IMR-90 (cell line): ENCODE measurements around the gene RCAN2. TPM values are rescaled to one million over a fixed set of nuclear protein-coding genes. Genes with fewer than 3 reads are reported as not detected.

Source experiments
- ATAC-seq: fragments of 200-7000 bp; cut with Tn5 transposase; 2 replicates; pipeline ENCODE4 v1.9.1; 2020; ENCODE audit warnings: low read depth, mild to moderate bottlenecking, moderate library complexity
- BruUV-seq: library from RNA; stranded (reverse); fragments of 400-500 nt; replicated peaks from 2 replicates; lab custom pipeline; 2021; lab: Mats Ljungman, UMichigan
- CTCF ChIA-PET: fragments of 300-600 bp; formaldehyde crosslinking; extraction: SDS; loops from one replicate; lab custom pipeline; 2021; ENCODE audit warnings: antibody characterized with exemption; lab: Yijun Ruan, JAX
- POLR2A ChIA-PET: fragments of 300-600 bp; sonication (Branson Sonifier 250); formaldehyde crosslinking; loops from one replicate; lab custom pipeline; 2022; ENCODE audit warnings: antibody characterized with exemption; ENCODE audit not compliant: unreplicated experiment; lab: Charles Lee
- DNase-seq: peaks from one replicate; pipeline ENCODE4 v3.0.0; 2013
- H2AFZ ChIP-seq: replicated peaks from 2 replicates; pipeline ENCODE3; 2013; ENCODE audit warnings: low read length, mild to moderate bottlenecking; ENCODE audit not compliant: poor library complexity
- H2AK5ac ChIP-seq: 2 replicates; pipeline ENCODE4 v1.6.1; 2013; ENCODE audit warnings: low read depth, low read length, inconsistent platforms
- H2AK9ac ChIP-seq: replicated peaks from 2 replicates; pipeline ENCODE3; 2013; ENCODE audit warnings: mild to moderate bottlenecking, low read depth, low read length, moderate library complexity; ENCODE audit not compliant: poor library complexity
- H2BK120ac ChIP-seq: 2 replicates; pipeline ENCODE4 v1.6.1; 2013; ENCODE audit warnings: low read depth, low read length, inconsistent platforms
- H2BK15ac ChIP-seq: 3 replicates; pipeline ENCODE4 v1.6.1; 2013; ENCODE audit warnings: low read depth, low read length, inconsistent platforms
- H2BK20ac ChIP-seq: 2 replicates; pipeline ENCODE4 v1.6.1; 2013; ENCODE audit warnings: low read depth, mild to moderate bottlenecking, inconsistent platforms, low read length, moderate library complexity
- H2BK5ac ChIP-seq: 2 replicates; pipeline ENCODE4 v1.6.1; 2013; ENCODE audit warnings: mild to moderate bottlenecking, low read depth, low read length, inconsistent platforms; ENCODE audit not compliant: poor library complexity, severe bottlenecking
- H3K14ac ChIP-seq: replicated peaks from 2 replicates; pipeline ENCODE4 v1.6.1; 2013; ENCODE audit warnings: low read depth, low read length, inconsistent platforms
- H3K18ac ChIP-seq: 2 replicates; pipeline ENCODE4 v1.6.1; 2013; ENCODE audit warnings: low read depth, low read length, control low read depth
- H3K23ac ChIP-seq: 2 replicates; pipeline ENCODE4 v1.6.1; 2013; ENCODE audit warnings: low read depth, low read length, inconsistent platforms
- H3K27ac ChIP-seq: 2 replicates; pipeline ENCODE4 v1.5.1; 2013; ENCODE audit warnings: mild to moderate bottlenecking, control low read depth, low read length; ENCODE audit not compliant: insufficient read depth
- H3K27me3 ChIP-seq: 2 replicates; pipeline ENCODE4 v1.6.1; 2013; ENCODE audit warnings: low read length; ENCODE audit not compliant: control insufficient read depth, insufficient read depth
- H3K36me3 ChIP-seq: 2 replicates; pipeline ENCODE4 v1.6.1; 2013; ENCODE audit warnings: low read length, mixed read lengths; ENCODE audit not compliant: control insufficient read depth, insufficient read depth
- H3K4ac ChIP-seq: 2 replicates; pipeline ENCODE4 v1.6.1; 2013; ENCODE audit warnings: low read depth, low read length, inconsistent platforms
- H3K4me1 ChIP-seq: 2 replicates; pipeline ENCODE4 v1.6.1; 2013; ENCODE audit warnings: low read length, mixed read lengths; ENCODE audit not compliant: control insufficient read depth, insufficient read depth
- H3K4me2 ChIP-seq: 2 replicates; pipeline ENCODE4 v1.6.1; 2013; ENCODE audit warnings: low read depth, mild to moderate bottlenecking, control low read depth, low read length, moderate library complexity
- H3K4me3 ChIP-seq: 2 replicates; pipeline ENCODE4 v1.5.1; 2013; ENCODE audit warnings: low read depth, mild to moderate bottlenecking, control low read depth, low read length, moderate library complexity; ENCODE audit not compliant: insufficient read depth
- H3K56ac ChIP-seq: 2 replicates; pipeline ENCODE4 v1.6.1; 2013; ENCODE audit warnings: low read length, inconsistent platforms; ENCODE audit not compliant: insufficient read depth; ENCODE audit errors: extremely low read depth
- H3K79me1 ChIP-seq, 2 experiments: 2 replicates each; pipeline ENCODE4 v1.6.1; 2013; ENCODE audit warnings: low read length in 2 of 2, inconsistent platforms in 1 of 2, low read depth in 1 of 2
- H3K9ac ChIP-seq: 2 replicates; pipeline ENCODE4 v1.6.1; 2013; ENCODE audit warnings: low read depth, low read length, control low read depth
- H3K9me1 ChIP-seq: 2 replicates; pipeline ENCODE4 v1.6.1; 2013; ENCODE audit warnings: low read length, inconsistent platforms; ENCODE audit not compliant: insufficient read depth
- H3K9me3 ChIP-seq: 2 replicates; pipeline ENCODE4 v1.6.1; 2013; ENCODE audit warnings: low read length; ENCODE audit not compliant: control insufficient read depth, insufficient read depth
- H4K20me1 ChIP-seq: 2 replicates; pipeline ENCODE4 v1.6.1; 2013; ENCODE audit warnings: low read length, inconsistent platforms; ENCODE audit not compliant: insufficient read depth
- H4K5ac ChIP-seq: 2 replicates; pipeline ENCODE4 v1.6.1; 2013; ENCODE audit warnings: mild to moderate bottlenecking, low read depth, low read length, control low read depth
- H4K8ac ChIP-seq, 2 experiments: 2 replicates each; pipeline ENCODE4 v1.6.1; 2013; ENCODE audit warnings: low read depth in 2 of 2, low read length in 2 of 2, control low read depth in 1 of 2, inconsistent platforms in 1 of 2
- H4K91ac ChIP-seq: 2 replicates; pipeline ENCODE4 v1.6.1; 2013; ENCODE audit warnings: low read depth, low read length, inconsistent platforms; ENCODE audit not compliant: insufficient read depth
- FOS ChIP-seq: fragments of 150-350 bp; IDR thresholded peaks from 2 replicates; pipeline ENCODE4 v1.6.1; 2016; ENCODE audit warnings: low read depth, low read length
- MXI1 ChIP-seq: IDR thresholded peaks from 2 replicates; pipeline ENCODE4 v1.6.1; 2012; ENCODE audit warnings: low read depth, mild to moderate bottlenecking, low read length, moderate library complexity, borderline replicate concordance
- RAD21 ChIP-seq: IDR thresholded peaks from 2 replicates; pipeline ENCODE4 v1.6.1; 2012; ENCODE audit warnings: low read length, improper control_type of control experiment
- WGBS, 2 experiments: methylation state at CpG; one replicate each; pipeline versions ENCODE4 v1.1.5 to v1.1.7; 2013; ENCODE audit warnings: missing lambda C conversion rate in 2 of 2; ENCODE audit not compliant: insufficient read length in 1 of 2; ENCODE audit errors: extremely low coverage in 2 of 2; 5-methylcytosine and 5-hydroxymethylcytosine counted together
- dilution Hi-C: fragments of 300-500 bp; cut with HindIII; formaldehyde crosslinking; loops from one replicate; pipeline ENCODE4 v1.14.3; 2018; ENCODE audit warnings: low sequenced_read_pairs; ENCODE audit not compliant: unreplicated experiment
- in situ Hi-C: fragments of 300-500 bp; cut with MboI; formaldehyde crosslinking; loops from 3 replicates; pipeline ENCODE4 v1.14.3; 2019; ENCODE audit warnings: low sequenced_read_pairs, inconsistent platforms, mixed read lengths
- intact Hi-C: fragments of 100-400 bp; cut with micrococcal nuclease; formaldehyde crosslinking; loops from 2 replicates; pipeline ENCODE4 v1.10.0; 2022
- polyA plus RNA-seq, 3 experiments: library from polyadenylated mRNA; depleted of rRNA; stranded (reverse); fragments of >200 nt; gene quantifications; 2 replicates each; pipeline ENCODE4 v1.2.3, GENCODE V29; 2012; ENCODE audit warnings: low replicate concordance in 1 of 3
- total RNA-seq: library from RNA; depleted of rRNA; stranded (reverse); fragments of >200 nt; gene quantifications from 2 replicates; pipeline ENCODE4 v1.2.3, GENCODE V29; 2012

RCAN2 gene
- total and polyA plus RNA-seq, 2 of the 4 experiments (the other 2 are of a cell fraction), result 1.3 to 1.8 TPM

DNA sequence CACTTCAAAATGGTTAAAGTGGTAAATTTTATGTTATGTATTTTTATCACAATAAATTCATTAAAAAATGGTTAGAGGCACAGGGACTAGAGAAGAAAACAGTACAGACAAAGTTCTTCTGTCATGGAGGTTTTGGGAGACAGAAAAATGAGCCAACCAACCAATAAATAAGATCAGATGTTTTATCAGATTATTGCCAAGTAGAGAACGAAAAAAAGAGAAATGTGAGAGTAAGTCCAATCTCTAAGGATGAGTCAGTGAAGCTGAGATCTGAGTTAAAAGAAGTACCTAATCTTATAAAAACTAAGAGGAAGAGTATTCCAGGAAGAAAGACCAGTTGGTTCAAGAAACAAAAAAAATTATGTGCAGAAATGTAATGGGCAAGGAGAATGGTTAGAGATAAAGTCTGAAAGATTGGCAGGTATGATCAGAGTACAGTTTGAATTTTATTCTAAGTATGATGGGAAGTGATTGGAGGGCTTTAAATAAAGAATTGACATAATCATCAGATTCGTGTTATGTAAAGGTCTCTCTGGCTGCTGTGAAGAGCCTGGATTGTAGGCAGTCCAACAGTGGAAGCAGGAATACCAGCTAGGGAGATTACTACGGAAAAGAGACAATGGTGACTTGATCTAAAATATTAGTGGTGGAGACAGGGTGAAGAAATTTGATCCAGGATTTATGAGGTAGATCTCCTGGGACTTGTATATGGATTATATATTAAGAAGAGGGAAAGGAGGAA is 79.6 kb downstream of the RCAN2 start:
- no peaks in the 10 kb centered on the region for H3K79me1 ChIP-seq
- ChIA-PET POLR2A (no interaction called here), CTCF (no interaction called here)
- ATAC-seq, result no peak
- peaks cover 2% of the 10 kb centered on the region; the same call in 1 of the 2 replicates for H3K4me1 ChIP-seq
- no peak for TF ChIP-seq RAD21
- TF ChIP-seq MXI1, result no peak
- no peak for TF ChIP-seq FOS
- no peak overlapping the region for H2BK20ac ChIP-seq
- H2BK120ac ChIP-seq, result no peak overlapping the region
- no peak for DNase-seq
- H3K14ac ChIP-seq, result no peak overlapping the region
- H3K36me3 ChIP-seq, result no peaks in the 10 kb centered on the region
- 100% methylated on average over 1 of the region's 3 CpGs; no CpG with 5 or more reads in 1 of the 2 experiments for WGBS, 2 experiments
- H2AFZ ChIP-seq, result no peak overlapping the region
- H3K23ac ChIP-seq, result no peak overlapping the region
- in situ Hi-C loops, result loop anchor here (25.0 kb wide), 1 partner anchor 376 kb away; the partner anchor contains the start of gene MEP1A
- no peak overlapping the region for H3K4ac ChIP-seq
- H3K18ac ChIP-seq, result no peak overlapping the region
- no peaks in the 10 kb centered on the region for H3K9me3 ChIP-seq
- no peak overlapping the region for H4K5ac ChIP-seq
- H2AK9ac ChIP-seq, result no peak overlapping the region
- no peak overlapping the region for H2BK15ac ChIP-seq
- H4K8ac ChIP-seq, result no peak overlapping the region
- dilution Hi-C loops, result no loop called here
- H3K9ac ChIP-seq, result no peak overlapping the region
- H4K91ac ChIP-seq, result no peak overlapping the region
- H3K27me3 ChIP-seq, result peaks cover 4% of the 10 kb centered on the region; the same call in 1 of the 2 replicates
- no peaks in the 10 kb centered on the region for H3K9me1 ChIP-seq
- no peak overlapping the region for H3K27ac ChIP-seq
- H3K4me2 ChIP-seq, result no peak overlapping the region
- no TSS peak for BruUV-seq
- no peak overlapping the region for H2AK5ac ChIP-seq
- no peak overlapping the region for H2BK5ac ChIP-seq
- no peaks in the 10 kb centered on the region for H4K20me1 ChIP-seq
- no peak overlapping the region for H3K56ac ChIP-seq
- no peak overlapping the region for H3K4me3 ChIP-seq
- intact Hi-C loops, result no loop called here
